ENCODE measurements around the gene GRK5. TPM values are rescaled to one million over a fixed set of nuclear protein-coding genes. Genes with fewer than 3 reads are reported as not detected.

Gene GRK5
- total RNA-seq, 2 donors from 2014 or later = 9.1 to 11.9 TPM

- Histone ChIP-seq H3K27me3 (ENCODE audit: control insufficient read depth, insufficient read depth, low read length, poor library complexity, severe bottlenecking) (no peaks in the 10 kb centered on the region), H3K27ac (ENCODE audit: low read depth, low read length) (no peak overlapping the region), H3K36me3 (ENCODE audit: control insufficient read depth, insufficient read depth, low read length) (no peaks in the 10 kb centered on the region), H3K4me1 (ENCODE audit: control insufficient read depth, insufficient read depth, low read length) (peaks cover 12% of the 10 kb centered on the region), H3K9ac (ENCODE audit: extremely low read depth, low read length, poor library complexity, severe bottlenecking) (no peak overlapping the region), H3K4me3 (ENCODE audit: low read length) (no peak overlapping the region), H3K9me3 (ENCODE audit: control insufficient read depth, low read length) (no peaks in the 10 kb centered on the region)
- Mint-ChIP-seq H3K27ac (peak overlapping the region; percentile 13), H3K27me3 (ENCODE audit: insufficient read depth) (no peaks in the 10 kb centered on the region), H3K36me3 (ENCODE audit: low read depth) (no peaks in the 10 kb centered on the region), H3K4me3 (no peak overlapping the region), H3K4me1 (peaks cover 17% of the 10 kb centered on the region), H3K9me3 (no peaks in the 10 kb centered on the region)
- WGBS, 2 experiments (ENCODE audit: insufficient coverage in 1 of 2, insufficient read length in 1 of 2) = 95 to 98% methylated on average over 3 to 4 of the region's 4 CpGs
- no peak for TF ChIP-seq CTCF (conservative IDR thresholded peaks at IDR 0.05)
- no peak for DNase-seq
Observed at GRCh38 chr10:119221201-119221600, 13.8 kb downstream of the GRK5 start.

GRCh38 chr10:119221666-119222065, 14.3 kb downstream of the GRK5 start:
- no peak for DNase-seq
- Histone ChIP-seq H3K4me1 (ENCODE audit: control insufficient read depth, insufficient read depth, low read length) (peaks cover 12% of the 10 kb centered on the region), H3K27me3 (ENCODE audit: control insufficient read depth, insufficient read depth, low read length, poor library complexity, severe bottlenecking) (no peaks in the 10 kb centered on the region), H3K9me3 (ENCODE audit: control insufficient read depth, low read length) (no peaks in the 10 kb centered on the region), H3K27ac (ENCODE audit: low read depth, low read length) (no peak overlapping the region), H3K36me3 (ENCODE audit: control insufficient read depth, insufficient read depth, low read length) (no peaks in the 10 kb centered on the region), H3K4me3 (ENCODE audit: low read length) (no peak overlapping the region), H3K9ac (ENCODE audit: extremely low read depth, low read length, poor library complexity, severe bottlenecking) (no peak overlapping the region)
- WGBS, 2 experiments (ENCODE audit: insufficient coverage in 1 of 2, insufficient read length in 1 of 2) = 92% methylated on average over 1 of the region's 1 CpG; no CpG with 5 or more reads in 1 of the 2 experiments
- peaks cover 17% of the 10 kb centered on the region for H3K4me1 Mint-ChIP-seq
- H3K36me3 Mint-ChIP-seq (ENCODE audit: low read depth) = no peaks in the 10 kb centered on the region
- peak overlapping the region; percentile 50 for H3K27ac Mint-ChIP-seq
- no peaks in the 10 kb centered on the region for H3K27me3 Mint-ChIP-seq (ENCODE audit: insufficient read depth)
- no peaks in the 10 kb centered on the region for H3K9me3 Mint-ChIP-seq
- no peak overlapping the region for H3K4me3 Mint-ChIP-seq
- TF ChIP-seq CTCF (conservative IDR thresholded peaks at IDR 0.05) = no peak

GRCh38 chr10:119222537-119222936, 15.2 kb downstream of the GRK5 start:
- peak; percentile 56 for DNase-seq
- no peaks in the 10 kb centered on the region for H3K36me3 Mint-ChIP-seq (ENCODE audit: low read depth)
- TF ChIP-seq CTCF (conservative IDR thresholded peaks at IDR 0.05) = no peak
- Histone ChIP-seq H3K36me3 (ENCODE audit: control insufficient read depth, insufficient read depth, low read length) (no peaks in the 10 kb centered on the region), H3K9me3 (ENCODE audit: control insufficient read depth, low read length) (no peaks in the 10 kb centered on the region), H3K27ac (ENCODE audit: low read depth, low read length) (no peak overlapping the region), H3K27me3 (ENCODE audit: control insufficient read depth, insufficient read depth, low read length, poor library complexity, severe bottlenecking) (no peaks in the 10 kb centered on the region), H3K9ac (ENCODE audit: extremely low read depth, low read length, poor library complexity, severe bottlenecking) (no peak overlapping the region), H3K4me3 (ENCODE audit: low read length) (no peak overlapping the region), H3K4me1 (ENCODE audit: control insufficient read depth, insufficient read depth, low read length) (peaks cover 12% of the 10 kb centered on the region)
- 64 to 70% methylated on average over 6 to 9 of the region's 9 CpGs for WGBS, 2 experiments (ENCODE audit: insufficient coverage in 1 of 2, insufficient read length in 1 of 2)
- H3K27me3 Mint-ChIP-seq (ENCODE audit: insufficient read depth) = no peaks in the 10 kb centered on the region
- no peaks in the 10 kb centered on the region for H3K9me3 Mint-ChIP-seq
- H3K27ac Mint-ChIP-seq = peak overlapping the region; percentile 50
- peaks cover 17% of the 10 kb centered on the region for H3K4me1 Mint-ChIP-seq
- H3K4me3 Mint-ChIP-seq = peak overlapping the region; percentile 5

Measured in endodermal cell (in vitro differentiated cells).